ENCODE results near the gene IL17B. TPM values are rescaled to one million over a fixed set of nuclear protein-coding genes. Genes with fewer than 3 reads are reported as not detected.
A peak's percentile ranks its signal among the peaks of the same experiment; 100 is the strongest.

IL17B gene
- total RNA-seq, 2 donors from 2014 or later, result not detected

GRCh38 chr5:149372076-149372795, 6.9 kb downstream of the IL17B start:
- no peak overlapping the region for H3K27ac Mint-ChIP-seq

GRCh38 chr5:149371296-149371962, 7.7 kb downstream of the IL17B start:
- no peak overlapping the region for H3K4me3 Mint-ChIP-seq
- H3K4me1 Mint-ChIP-seq (ENCODE audit: low read depth in 2 of 2), result peaks cover 0 to 5% of the 10 kb centered on the region in 2 donors
- ATAC-seq, result peak; percentile 76
- H3K36me3 Mint-ChIP-seq, result no peaks in the 10 kb centered on the region
- H3K27me3 Mint-ChIP-seq, result no peaks in the 10 kb centered on the region
- no peaks in the 10 kb centered on the region for H3K9me3 Mint-ChIP-seq
- DNase-seq (ENCODE audit: low spot score), result no peak
- H3K27ac Mint-ChIP-seq, result no peak overlapping the region

More at GRCh38 chr5:149372076-149372795, 6.9 kb downstream of the IL17B start:
- Mint-ChIP-seq H3K36me3 (no peaks in the 10 kb centered on the region), H3K4me3 (no peak overlapping the region), H3K9me3 (no peaks in the 10 kb centered on the region), H3K4me1 (ENCODE audit: low read depth in 2 of 2) (peaks cover 0 to 2% of the 10 kb centered on the region in 2 donors), H3K27me3 (no peaks in the 10 kb centered on the region)
- DNase-seq (ENCODE audit: low spot score) (no peak), ATAC-seq (no peak)

GRCh38 chr5:149370878-149371277, 8.2 kb downstream of the IL17B start:
- H3K9me3 Mint-ChIP-seq, result no peaks in the 10 kb centered on the region
- no peak overlapping the region for H3K27ac Mint-ChIP-seq
- no peaks in the 10 kb centered on the region for H3K27me3 Mint-ChIP-seq
- H3K4me3 Mint-ChIP-seq, result no peak overlapping the region
- ATAC-seq, result no peak
- peaks cover 0 to 5% of the 10 kb centered on the region in 2 donors for H3K4me1 Mint-ChIP-seq (ENCODE audit: low read depth in 2 of 2)
- H3K36me3 Mint-ChIP-seq, result no peaks in the 10 kb centered on the region
- no peak for DNase-seq (ENCODE audit: low spot score)

GRCh38 chr5:149367972-149368645, 11.0 kb downstream of the IL17B start:
- H3K4me1 Mint-ChIP-seq (ENCODE audit: low read depth in 2 of 2), result peaks cover 0 to 5% of the 10 kb centered on the region in 2 donors
- no peak overlapping the region for H3K27ac Mint-ChIP-seq
- H3K27me3 Mint-ChIP-seq, result no peaks in the 10 kb centered on the region
- H3K9me3 Mint-ChIP-seq, result no peaks in the 10 kb centered on the region
- H3K4me3 Mint-ChIP-seq, result no peak overlapping the region
- DNase-seq (ENCODE audit: low spot score), result no peak
- peaks cover 4% of the 10 kb centered on the region for H3K36me3 Mint-ChIP-seq
- no peak for ATAC-seq

GRCh38 chr5:149367249-149367971, 11.7 kb downstream of the IL17B start:
- Mint-ChIP-seq H3K27ac (no peak overlapping the region), H3K4me1 (ENCODE audit: low read depth in 2 of 2) (peaks cover 0 to 5% of the 10 kb centered on the region in 2 donors), H3K4me3 (no peak overlapping the region), H3K9me3 (no peaks in the 10 kb centered on the region), H3K36me3 (peaks cover 4% of the 10 kb centered on the region), H3K27me3 (no peaks in the 10 kb centered on the region)
- no peak for DNase-seq (ENCODE audit: low spot score)
- peak; percentile 51 to 61 for ATAC-seq

GRCh38 chr5:149366169-149366729, 12.8 kb downstream of the IL17B start:
- H3K4me1 Mint-ChIP-seq (ENCODE audit: low read depth in 2 of 2), result peaks cover 0 to 5% of the 10 kb centered on the region in 2 donors
- no peak for ATAC-seq

GRCh38 chr5:149365418-149365817, 13.7 kb downstream of the IL17B start:
- ATAC-seq (peak in 1 of 2 donors; percentile 30), DNase-seq (ENCODE audit: low spot score) (no peak)
- Mint-ChIP-seq H3K36me3 (peaks cover 4% of the 10 kb centered on the region), H3K27ac (no peak overlapping the region), H3K9me3 (no peaks in the 10 kb centered on the region), H3K4me3 (no peak overlapping the region), H3K4me1 (ENCODE audit: low read depth in 2 of 2) (peaks cover 4 to 7% of the 10 kb centered on the region in 2 donors), H3K27me3 (no peaks in the 10 kb centered on the region)

More at GRCh38 chr5:149366169-149366729, 12.8 kb downstream of the IL17B start:
- DNase-seq (ENCODE audit: low spot score), result no peak
- no peaks in the 10 kb centered on the region for H3K9me3 Mint-ChIP-seq
- no peaks in the 10 kb centered on the region for H3K27me3 Mint-ChIP-seq
- no peak overlapping the region for H3K4me3 Mint-ChIP-seq
- no peak overlapping the region for H3K27ac Mint-ChIP-seq
- peaks cover 4% of the 10 kb centered on the region for H3K36me3 Mint-ChIP-seq

- Mint-ChIP-seq H3K9me3 (no peaks in the 10 kb centered on the region), H3K4me3 (no peak overlapping the region), H3K4me1 (ENCODE audit: low read depth in 2 of 2) (peaks cover 11 to 14% of the 10 kb centered on the region in 2 donors), H3K27me3 (no peaks in the 10 kb centered on the region), H3K36me3 (peaks cover 4% of the 10 kb centered on the region), H3K27ac (no peak overlapping the region)
- DNase-seq (ENCODE audit: low spot score) (no peak), ATAC-seq (no peak)
Observed at GRCh38 chr5:149364719-149365118, 14.4 kb downstream of the IL17B start.

- ATAC-seq, result no peak
- no peak for DNase-seq (ENCODE audit: low spot score)
- H3K4me3 Mint-ChIP-seq, result no peak overlapping the region
- H3K36me3 Mint-ChIP-seq, result peaks cover 4% of the 10 kb centered on the region
- H3K9me3 Mint-ChIP-seq, result no peaks in the 10 kb centered on the region
- peaks cover 16 to 19% of the 10 kb centered on the region in 2 donors for H3K4me1 Mint-ChIP-seq (ENCODE audit: low read depth in 2 of 2)
- no peak overlapping the region for H3K27ac Mint-ChIP-seq
- no peaks in the 10 kb centered on the region for H3K27me3 Mint-ChIP-seq
Observed at GRCh38 chr5:149363936-149364335, 15.2 kb downstream of the IL17B start.

- ATAC-seq (no peak), DNase-seq (ENCODE audit: low spot score) (no peak)
- Mint-ChIP-seq H3K27ac (no peak overlapping the region), H3K36me3 (peaks cover 4% of the 10 kb centered on the region), H3K4me3 (no peak overlapping the region), H3K9me3 (no peaks in the 10 kb centered on the region), H3K27me3 (no peaks in the 10 kb centered on the region), H3K4me1 (ENCODE audit: low read depth in 2 of 2) (peaks cover 21 to 25% of the 10 kb centered on the region in 2 donors)
Observed at GRCh38 chr5:149363358-149363757, 15.7 kb downstream of the IL17B start.

- Mint-ChIP-seq H3K4me3 (no peak overlapping the region), H3K36me3 (peaks cover 4% of the 10 kb centered on the region), H3K9me3 (no peaks in the 10 kb centered on the region), H3K4me1 (ENCODE audit: low read depth in 2 of 2) (peaks cover 25 to 28% of the 10 kb centered on the region in 2 donors), H3K27ac (no peak overlapping the region), H3K27me3 (no peaks in the 10 kb centered on the region)
- DNase-seq (ENCODE audit: low spot score) (no peak), ATAC-seq (no peak)
Observed at GRCh38 chr5:149362541-149362940, 16.6 kb downstream of the IL17B start.

- Mint-ChIP-seq H3K36me3 (peaks cover 7% of the 10 kb centered on the region), H3K4me1 (ENCODE audit: low read depth in 2 of 2) (peaks cover 32 to 34% of the 10 kb centered on the region in 2 donors), H3K27me3 (no peaks in the 10 kb centered on the region), H3K9me3 (no peaks in the 10 kb centered on the region), H3K4me3 (peak overlapping the region; percentile 19), H3K27ac (peak overlapping the region; percentile 72 to 84)
- ATAC-seq, result no peak
- no peak for DNase-seq (ENCODE audit: low spot score)
Observed at GRCh38 chr5:149360272-149360671, 18.8 kb downstream of the IL17B start.

GRCh38 chr5:149358868-149359495, 20.1 kb downstream of the IL17B start:
- H3K36me3 Mint-ChIP-seq, result peaks cover 13% of the 10 kb centered on the region
- peaks cover 35 to 36% of the 10 kb centered on the region in 2 donors for H3K4me1 Mint-ChIP-seq (ENCODE audit: low read depth in 2 of 2)
- H3K27me3 Mint-ChIP-seq, result no peaks in the 10 kb centered on the region
- ATAC-seq, result no peak
- DNase-seq (ENCODE audit: low spot score), result no peak
- no peaks in the 10 kb centered on the region for H3K9me3 Mint-ChIP-seq
- H3K27ac Mint-ChIP-seq, result peak overlapping the region; percentile 72 to 84
- peak overlapping the region; percentile 93 for H3K4me3 Mint-ChIP-seq
